CD4-positive, alpha-beta T cell treated with Interleukin-17A for 1 hour (primary cell): ENCODE measurements around the gene NKX2-2.
"Not testable (repeated sequence)": the region's sequence is repeated elsewhere in the genome, so short reads cannot be mapped to it uniquely, and the experiment has no call there.

Experiments used
- DNase-seq: peaks from one replicate; pipeline ENCODE4 v3.0.0-alpha.2; 2020

The NKX2-2 gene

DNA sequence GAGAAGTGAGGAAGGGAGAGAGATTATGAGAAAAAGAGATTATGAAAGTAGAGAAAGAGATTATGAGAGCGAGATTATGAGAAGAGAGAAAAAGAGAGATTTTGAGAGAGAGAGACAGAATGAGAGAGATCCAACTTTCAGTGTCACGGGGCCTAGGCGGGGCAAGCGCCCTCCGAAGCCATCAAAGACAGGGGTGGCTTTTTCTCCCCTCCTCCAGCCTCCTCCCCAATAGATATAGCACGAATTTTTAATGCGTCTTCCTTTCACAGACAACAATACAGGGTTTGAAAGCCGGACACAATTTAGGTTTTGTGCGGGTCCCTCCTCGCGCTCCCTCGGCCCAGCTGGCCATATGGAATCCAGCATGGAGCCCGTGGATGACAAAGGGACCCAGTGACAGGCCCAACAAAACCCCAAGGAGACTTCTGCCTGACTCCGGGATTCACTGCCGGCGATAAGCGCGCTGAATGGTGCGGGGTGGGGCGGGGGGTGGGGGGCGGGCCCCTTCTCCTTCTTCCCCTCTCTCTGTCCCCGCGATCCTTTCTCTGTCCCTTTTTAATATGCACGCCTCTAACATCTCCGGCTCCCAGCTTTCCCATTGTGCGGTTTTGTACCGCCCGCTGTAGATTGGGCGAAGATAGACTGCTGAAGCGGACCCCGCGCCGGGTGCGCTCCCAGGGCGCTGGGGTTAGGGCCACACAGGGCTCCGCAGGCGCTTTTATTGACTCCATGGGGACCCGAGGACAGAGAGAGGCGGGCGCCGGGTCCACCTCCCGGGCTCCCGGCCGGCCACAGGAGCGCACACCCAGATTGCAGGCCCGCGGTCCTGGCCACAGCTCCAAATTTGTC lies 5.4 kb downstream of the NKX2-2 start:
- DNase-seq: no peak

DNA sequence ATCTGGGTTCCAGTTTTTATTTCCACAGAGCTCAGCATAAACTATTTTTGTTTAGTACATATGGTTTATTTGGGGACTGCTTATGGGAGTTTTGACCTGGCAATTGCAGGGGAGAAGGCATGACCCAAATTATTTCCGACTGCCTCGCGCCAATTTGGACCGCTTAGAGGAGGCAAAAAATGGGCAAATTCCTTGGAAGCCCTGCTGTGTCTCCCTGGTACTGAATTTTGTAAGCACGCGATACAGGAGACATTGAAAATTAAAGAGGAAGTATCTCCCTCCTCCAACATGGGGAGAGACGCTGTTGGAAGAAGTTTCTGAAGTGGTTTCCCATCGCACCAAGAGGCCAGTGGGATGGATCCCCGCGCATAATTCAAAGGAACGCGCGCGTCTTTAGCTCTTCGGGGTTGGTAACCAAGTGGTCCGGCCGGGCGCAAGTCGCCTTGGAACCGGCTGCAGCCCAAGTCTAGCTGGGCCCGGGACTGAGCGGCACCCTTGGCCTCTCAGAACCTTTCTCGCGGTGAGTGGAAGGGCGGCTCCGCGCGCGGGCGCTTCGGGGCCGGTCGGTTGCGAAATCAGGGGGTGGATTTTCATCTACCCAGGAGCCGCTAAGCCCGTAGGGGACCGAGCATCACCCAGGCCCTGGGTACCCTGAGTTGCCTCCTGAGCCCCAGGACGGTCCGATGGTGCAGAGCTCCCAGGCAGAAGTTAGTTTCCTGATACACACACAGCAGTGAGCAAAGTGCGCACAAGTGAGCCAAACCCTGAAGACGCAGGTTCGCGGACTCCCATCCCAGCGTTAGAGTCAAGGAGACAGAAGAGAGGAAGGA lies 6.2 kb downstream of the NKX2-2 start:
- DNase-seq: no peak

DNA sequence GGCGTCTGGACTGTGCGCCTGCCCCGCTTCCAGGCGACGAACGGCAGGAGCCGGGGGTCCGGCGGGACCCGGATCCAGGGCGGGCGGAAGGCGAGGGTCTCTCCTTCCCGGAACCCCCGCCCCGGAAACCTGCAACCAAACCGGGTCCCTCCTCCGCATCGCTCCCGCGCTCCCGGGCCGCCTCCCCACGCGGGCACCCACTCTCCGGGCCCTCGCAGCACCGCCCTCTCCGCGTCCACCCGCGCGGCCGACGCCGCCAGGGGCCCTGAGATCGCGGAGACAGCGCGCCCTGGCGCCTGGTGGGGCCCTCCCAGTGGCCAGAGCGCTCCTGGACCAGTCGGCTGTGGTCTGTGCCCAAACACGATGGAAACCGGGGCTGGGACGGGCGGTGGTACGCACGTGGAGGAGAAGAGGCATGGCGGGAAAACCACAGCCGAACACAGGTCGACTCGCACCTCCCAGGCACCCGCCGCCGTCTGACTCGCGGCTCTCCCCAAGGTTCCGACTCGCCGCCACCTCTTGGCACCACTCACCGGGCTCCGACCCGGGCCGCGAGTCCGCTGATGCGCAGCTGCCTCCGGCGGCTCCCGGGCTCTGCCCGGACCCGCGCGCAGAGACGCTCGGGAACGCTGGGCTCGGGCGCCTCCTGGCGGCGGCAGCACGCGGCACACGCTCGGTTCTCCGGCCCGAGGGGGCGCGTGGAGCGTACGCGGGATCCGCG lies 7.9 kb downstream of the NKX2-2 start:
- DNase-seq: peak; percentile 65

DNA sequence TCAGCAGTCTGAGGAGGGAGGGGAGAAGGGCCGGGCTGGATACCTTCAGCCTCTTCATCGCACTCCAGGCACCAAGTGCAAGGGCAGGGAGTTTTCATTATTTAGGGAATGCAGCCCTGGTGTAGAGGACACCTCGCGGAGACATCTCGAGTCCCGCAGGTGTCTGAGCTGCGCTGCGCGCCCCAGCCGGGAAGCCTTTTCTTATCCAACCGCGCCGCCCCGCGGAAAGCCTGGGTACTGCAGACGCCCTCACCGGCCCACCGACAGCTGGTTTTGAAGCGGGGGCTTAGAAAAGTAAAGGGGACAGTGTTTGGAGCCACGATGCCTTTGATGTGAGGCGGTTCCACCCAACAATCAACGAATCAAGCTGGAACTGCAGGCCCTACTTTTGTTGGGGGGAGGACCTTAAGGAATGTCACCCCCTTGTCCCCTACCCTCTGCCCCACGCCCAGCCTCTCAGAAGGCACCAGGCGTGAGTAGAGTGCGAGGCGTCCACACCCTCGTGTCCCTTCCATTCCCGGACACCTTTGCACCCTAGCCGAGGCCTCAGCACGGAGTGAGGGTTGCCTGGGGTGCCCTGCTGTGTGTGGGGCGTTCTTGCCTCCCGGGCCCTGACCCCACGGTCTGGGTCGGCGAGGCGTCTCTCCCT lies 8.6 kb downstream of the NKX2-2 start:
- peak; percentile 76 for DNase-seq

DNA sequence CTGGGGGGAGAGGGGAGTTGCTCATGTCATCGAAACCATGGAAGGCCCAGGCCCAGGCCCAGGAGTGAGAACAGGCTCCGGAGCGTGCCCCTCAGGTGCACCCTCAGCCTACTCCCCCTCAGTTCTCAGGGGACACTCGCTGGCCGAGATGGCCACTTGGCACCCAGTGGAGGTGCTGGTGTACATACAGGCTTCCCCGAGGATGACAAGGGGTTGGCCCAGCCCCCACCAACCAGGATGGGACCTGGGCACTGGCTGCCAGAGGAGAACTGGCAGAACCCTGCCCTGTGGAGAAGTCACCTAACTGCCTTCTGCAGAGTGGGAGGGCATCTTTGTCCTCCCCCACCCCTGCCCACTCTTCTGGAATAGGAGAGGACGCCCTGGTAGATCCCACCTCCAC lies 9.5 kb downstream of the NKX2-2 start:
- no peak for DNase-seq

DNA sequence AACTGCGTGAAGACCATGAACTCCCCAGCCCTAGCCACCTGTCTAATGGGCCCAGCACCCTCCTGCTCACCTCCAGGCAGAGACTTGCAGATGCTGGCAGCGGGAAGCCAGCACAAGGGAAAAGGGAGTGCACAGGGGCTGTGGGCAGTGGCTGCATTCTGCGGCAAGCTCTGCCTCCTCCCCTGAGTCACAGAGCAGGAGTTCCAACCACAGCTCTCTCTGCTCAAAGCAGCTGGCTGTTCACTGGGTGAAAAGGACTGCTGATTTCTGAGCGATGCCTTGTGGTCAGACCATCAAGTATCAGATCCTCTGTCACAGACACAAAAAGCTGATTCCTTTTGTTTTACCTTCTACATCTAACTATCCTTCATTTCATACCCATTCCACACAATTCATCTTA lies 10.5 kb downstream of the NKX2-2 start:
- no peak for DNase-seq

DNA sequence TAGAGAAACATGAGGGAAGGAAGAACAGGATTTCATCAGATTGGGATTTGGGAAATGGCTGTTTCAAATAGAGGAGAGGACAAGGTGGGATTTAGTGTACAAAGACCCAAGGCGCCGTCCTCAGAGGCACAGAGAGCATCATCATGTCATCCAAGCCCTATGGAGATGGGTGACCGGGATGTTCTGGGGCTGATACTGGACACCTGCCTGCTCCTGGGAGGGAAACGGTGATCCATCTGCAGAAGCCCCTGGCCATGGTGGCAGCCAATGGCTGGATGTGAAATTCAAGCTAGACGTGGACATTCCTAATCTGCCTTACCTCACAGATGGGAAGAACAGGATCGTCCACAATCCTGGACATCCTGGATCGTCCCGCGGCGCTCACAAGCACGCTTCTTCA lies 12.7 kb downstream of the NKX2-2 start:
- DNase-seq: no peak

DNA sequence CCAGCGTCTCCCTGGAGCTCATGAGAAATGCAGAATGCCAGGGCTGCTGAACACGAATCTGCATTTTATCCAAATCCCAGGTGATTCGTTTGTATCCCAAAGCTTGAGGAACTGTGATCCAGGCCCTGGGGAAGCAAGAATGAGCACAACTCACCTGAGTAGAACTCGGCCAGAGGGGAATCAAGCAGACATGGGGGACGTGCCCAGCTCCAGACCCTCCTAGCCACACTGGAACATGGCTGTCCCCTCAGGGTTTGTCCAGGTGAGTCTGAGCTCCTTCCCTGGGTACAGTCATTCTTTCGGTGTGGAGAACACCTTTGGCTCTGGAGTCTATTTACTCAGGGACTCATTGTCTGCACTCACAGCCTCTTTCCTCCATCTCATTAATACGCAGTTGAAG lies 13.3 kb downstream of the NKX2-2 start:
- no peak for DNase-seq

DNA sequence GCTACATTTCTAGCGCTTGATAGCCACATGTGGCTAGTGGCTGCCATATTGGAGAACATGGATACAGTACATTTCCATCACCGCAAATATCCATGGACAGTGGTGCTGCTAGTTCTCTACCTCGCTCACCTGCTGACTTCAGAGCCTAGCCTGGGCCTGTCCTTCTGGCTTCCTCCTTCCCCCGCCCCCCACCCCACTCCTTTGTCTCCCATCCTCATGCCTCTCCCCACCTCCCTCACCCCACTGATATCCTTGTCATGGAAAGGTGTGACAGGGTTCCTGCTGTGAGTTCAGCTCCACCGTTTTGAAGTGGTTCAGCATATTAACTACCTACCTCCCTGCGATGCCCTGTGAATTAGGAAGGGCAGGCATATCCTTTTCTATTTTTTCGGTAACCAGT lies 14.2 kb downstream of the NKX2-2 start:
- no peak for DNase-seq

DNA sequence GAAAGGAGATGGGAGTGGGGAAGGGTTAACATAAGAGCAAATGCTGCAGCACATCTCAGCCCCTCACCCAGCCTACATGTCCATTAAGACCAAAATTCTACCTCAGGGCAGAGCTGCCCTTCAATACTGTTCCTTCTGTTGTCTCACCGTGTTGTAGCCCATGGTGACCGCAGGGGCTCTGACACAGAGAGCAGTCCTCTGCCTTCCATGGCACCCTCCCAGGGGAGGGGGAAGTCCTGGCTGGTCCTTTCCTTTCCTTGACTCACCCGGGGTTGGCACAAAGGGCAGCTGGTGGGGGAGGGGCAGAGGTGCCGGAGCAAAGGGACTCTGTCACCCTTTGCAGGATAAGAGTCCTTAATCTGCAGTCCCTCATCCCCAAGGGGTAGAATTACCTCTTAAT lies 15.2 kb downstream of the NKX2-2 start:
- no peak for DNase-seq

DNA sequence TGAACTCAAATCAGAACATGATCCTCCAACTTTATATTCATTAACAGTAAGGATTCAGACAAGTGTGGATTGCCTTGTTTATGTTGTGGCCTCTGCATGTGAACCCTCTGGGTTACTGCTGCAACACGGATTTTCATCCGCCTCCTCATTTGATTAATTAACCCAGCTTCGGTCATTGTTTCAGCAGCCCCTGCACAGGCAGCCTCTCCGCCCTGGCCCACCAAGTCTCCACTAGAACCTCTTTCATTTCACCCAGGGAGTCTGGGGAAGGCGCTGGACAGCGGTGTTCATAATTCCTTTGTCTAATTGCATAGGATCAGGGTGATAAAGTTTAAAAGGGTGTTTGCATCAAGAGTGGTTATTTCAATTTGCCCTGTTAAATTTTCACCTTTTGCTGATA lies 15.7 kb downstream of the NKX2-2 start:
- no peak for DNase-seq

DNA sequence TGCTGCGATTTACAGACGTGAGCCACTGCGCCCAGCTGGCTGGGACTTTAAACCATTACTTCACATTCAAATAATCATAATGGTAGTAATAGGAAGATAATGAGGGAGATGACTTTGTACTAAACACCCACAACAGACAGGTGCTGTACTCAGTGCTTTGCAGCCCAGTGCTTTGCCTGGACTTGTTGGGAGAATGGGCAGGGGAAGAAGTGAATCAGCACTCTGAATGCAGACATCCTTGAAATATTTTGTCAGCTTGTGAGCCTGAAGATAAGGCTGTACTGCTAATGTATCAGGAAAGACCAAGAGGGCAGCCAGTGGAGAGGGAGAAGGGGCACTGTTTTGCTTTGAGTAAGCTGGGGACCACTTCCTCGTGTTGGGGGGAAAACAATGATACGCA lies 17.4 kb downstream of the NKX2-2 start:
- no peak for DNase-seq

DNA sequence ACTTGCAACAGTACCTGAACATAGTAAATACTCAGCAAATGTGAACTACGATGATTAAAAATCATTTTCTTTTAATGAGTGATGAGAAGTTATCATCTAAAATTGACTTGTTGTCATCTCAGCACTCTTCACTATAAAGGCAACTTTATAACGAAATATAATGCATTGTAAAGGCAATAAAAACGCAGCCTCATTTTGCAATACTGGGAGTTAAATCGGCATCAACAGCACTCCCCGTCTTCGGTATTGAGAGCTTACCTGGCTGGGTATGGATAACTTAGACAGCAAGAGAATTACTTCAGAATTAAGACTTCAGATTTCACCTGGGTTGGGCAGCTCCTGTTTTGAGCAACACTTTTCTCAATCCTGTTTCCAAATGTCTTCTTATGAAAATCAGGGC lies 20.8 kb downstream of the NKX2-2 start:
- no peak for DNase-seq

DNA sequence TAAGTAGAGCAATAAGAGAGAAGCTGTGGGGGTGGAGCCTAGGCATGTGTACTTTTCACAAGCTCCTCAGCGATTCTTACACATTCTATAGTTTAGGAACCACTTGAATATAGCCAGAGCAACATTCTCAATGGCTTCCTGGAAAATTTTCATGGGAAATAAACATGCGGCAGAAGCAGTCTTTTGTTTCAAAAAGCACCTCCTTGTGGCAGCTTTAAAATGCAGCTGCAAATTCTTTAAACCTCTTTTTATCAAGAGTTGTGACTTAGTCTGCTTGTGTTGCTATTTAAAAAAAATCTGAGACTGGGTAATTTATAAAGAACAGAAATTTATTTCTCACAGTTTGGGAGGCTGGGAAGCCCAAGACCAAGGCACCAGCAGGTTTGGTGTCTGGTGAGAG lies 23.8 kb downstream of the NKX2-2 start:
- DNase-seq: no peak

DNA sequence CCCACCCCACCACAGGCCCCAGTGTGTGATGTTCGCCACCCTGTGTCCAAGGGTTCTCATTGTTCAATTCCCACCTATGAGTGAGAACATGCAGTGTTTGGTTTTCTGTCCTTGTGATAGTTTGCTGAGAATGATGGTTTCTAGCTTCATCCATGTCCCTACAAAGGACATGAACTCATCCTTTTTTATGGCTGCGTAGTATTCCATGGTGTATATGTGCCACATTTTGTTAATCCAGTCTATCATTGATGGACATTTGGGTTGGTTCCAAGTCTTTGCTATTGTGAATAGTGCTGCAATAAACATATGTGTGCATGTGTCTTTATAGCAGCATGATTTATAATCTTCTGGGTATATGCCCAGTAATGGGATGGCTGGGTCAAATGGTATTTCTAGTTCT lies 33.7 kb downstream of the NKX2-2 start:
- DNase-seq: not testable (repeated sequence)

DNA sequence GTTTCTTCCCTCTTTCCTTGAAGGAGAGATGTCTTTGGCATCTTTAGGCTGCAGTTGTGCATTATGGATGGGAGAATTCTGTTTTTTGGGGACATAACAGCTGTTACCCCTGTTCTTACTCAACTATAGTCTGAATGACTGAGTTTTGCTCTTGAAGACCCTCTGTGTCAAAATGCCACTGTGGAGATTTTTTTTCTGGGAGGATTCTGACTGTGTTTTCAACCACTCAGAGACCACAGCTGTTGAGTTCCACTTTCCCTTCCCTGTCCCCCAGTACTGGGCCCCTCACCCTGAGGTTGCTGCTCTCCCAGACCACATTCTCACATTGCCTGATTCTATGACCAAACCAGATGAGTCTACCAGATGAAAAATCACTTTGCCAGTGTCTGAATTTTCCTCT lies 48.1 kb downstream of the NKX2-2 start:
- DNase-seq: no peak

DNA sequence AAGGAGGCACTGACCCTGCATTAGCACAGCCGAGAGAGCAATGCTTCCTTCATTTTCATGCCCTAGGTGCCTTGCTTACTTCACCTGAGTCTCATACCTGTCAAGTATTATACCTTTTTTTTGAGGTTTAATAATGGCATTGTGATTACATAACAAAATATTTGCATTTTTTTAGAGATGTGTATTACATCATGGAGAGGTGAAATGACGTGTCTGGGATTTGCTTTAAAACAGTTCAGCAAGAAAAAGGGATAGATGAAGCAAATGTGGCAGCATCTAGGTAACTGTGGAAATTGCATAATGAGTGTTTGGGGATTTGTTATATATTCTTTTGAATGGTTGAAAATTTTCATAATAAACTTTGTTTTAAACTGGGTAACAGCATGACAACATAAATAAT lies 48.9 kb downstream of the NKX2-2 start:
- no peak for DNase-seq
